HG03378 (cell line): Measurements from ENCODE around the gene COMMD1.

ENCODE experiments used
- ATAC-seq: cut with Tn5 transposase; IDR thresholded peaks from one replicate; pipeline ENCODE4 v1.9.1; 2021; ENCODE audit warnings: mild to moderate bottlenecking, moderate library complexity; ENCODE audit not compliant: unreplicated experiment

The COMMD1 gene

GRCh38 chr2:62163834-62164233 lies 258.4 kb downstream of the COMMD1 start:
- no peak for ATAC-seq

- ATAC-seq, result no peak
These were observed 270.3 kb downstream of the COMMD1 start for GRCh38 chr2:62175728-62176127.

- no peak for ATAC-seq
These were observed 271.3 kb downstream of the COMMD1 start for GRCh38 chr2:62176801-62177200.

GRCh38 chr2:62177392-62178049 lies 272.0 kb downstream of the COMMD1 start:
- ATAC-seq, result no peak

GRCh38 chr2:62178741-62179271 lies 273.3 kb downstream of the COMMD1 start:
- ATAC-seq, result no peak

GRCh38 chr2:62180975-62181374 lies 275.5 kb downstream of the COMMD1 start:
- no peak for ATAC-seq

- ATAC-seq, result no peak
These were observed 276.4 kb downstream of the COMMD1 start for GRCh38 chr2:62181843-62182242.

- no peak for ATAC-seq
These were observed 279.2 kb downstream of the COMMD1 start for GRCh38 chr2:62184512-62185230.
